HEK293 (cell line): ENCODE data around the gene MALRD1.

Experiments used
- CTCF ChIP-seq: fragments of 450-650 bp; formaldehyde crosslinking; IDR thresholded peaks from 2 replicates; pipeline ENCODE4 v1.5.1; 2016; ENCODE audit warnings: missing biosample characterization, missing genetic modification characterization
- KLF7 ChIP-seq: fragments of 450-650 bp; formaldehyde crosslinking; IDR thresholded peaks from 2 replicates; pipeline ENCODE4 v1.5.1; 2016; ENCODE audit warnings: missing biosample characterization, missing genetic modification characterization, borderline replicate concordance
- PATZ1 ChIP-seq: fragments of 450-650 bp; formaldehyde crosslinking; IDR thresholded peaks from 2 replicates; pipeline ENCODE4 v1.5.1; 2016; ENCODE audit warnings: missing biosample characterization, missing genetic modification characterization
- TCF7L2 ChIP-seq: IDR thresholded peaks from 2 replicates; pipeline ENCODE4 v1.6.1; 2011; ENCODE audit warnings: low read depth, mild to moderate bottlenecking, inconsistent platforms, low read length, moderate library complexity, borderline replicate concordance
- ZBTB44 ChIP-seq: fragments of 450-650 bp; IDR thresholded peaks from 2 replicates; pipeline ENCODE4 v1.5.1; 2018; ENCODE audit warnings: missing biosample characterization, mild to moderate bottlenecking, missing genetic modification characterization
- ZNF121 ChIP-seq: fragments of 450-650 bp; formaldehyde crosslinking; IDR thresholded peaks from 2 replicates; pipeline ENCODE4 v1.5.1; 2016; ENCODE audit warnings: missing biosample characterization, missing genetic modification characterization
- ZNF19 ChIP-seq: fragments of 450-650 bp; formaldehyde crosslinking; IDR thresholded peaks from 2 replicates; pipeline ENCODE4; 2016; ENCODE audit warnings: missing biosample characterization, missing genetic modification characterization, low read depth
- ZNF23 ChIP-seq: fragments of 450-650 bp; formaldehyde crosslinking; IDR thresholded peaks from 2 replicates; pipeline ENCODE4 v1.5.1; 2016; ENCODE audit warnings: missing biosample characterization, missing genetic modification characterization, borderline replicate concordance
- ZNF768 ChIP-seq: fragments of 450-650 bp; formaldehyde crosslinking; IDR thresholded peaks from 2 replicates; pipeline ENCODE4 v1.5.1; 2018; ENCODE audit warnings: missing biosample characterization, mild to moderate bottlenecking, missing genetic modification characterization
- TF ChIP-seq, protein P1 (sequence below): fragments of 450-650 bp; formaldehyde crosslinking; IDR thresholded peaks from 2 replicates; pipeline ENCODE4 v1.5.1; 2016; ENCODE audit warnings: missing biosample characterization, missing genetic modification characterization, low read depth
- TF ChIP-seq, protein P2 (sequence below): fragments of 450-650 bp; formaldehyde crosslinking; IDR thresholded peaks from 2 replicates; pipeline ENCODE4 v1.5.1; 2016; ENCODE audit warnings: missing biosample characterization, missing genetic modification characterization
- TF ChIP-seq, protein P3 (sequence below): fragments of 450-650 bp; formaldehyde crosslinking; IDR thresholded peaks from 2 replicates; pipeline ENCODE4 v1.5.1; 2016; ENCODE audit warnings: missing biosample characterization, missing genetic modification characterization

- no peak for TF ChIP-seq ZNF121 (tag by site-specific recombination)
- no peak for TF ChIP-seq CTCF (tag by site-specific recombination)
- TF ChIP-seq, protein P1, sequence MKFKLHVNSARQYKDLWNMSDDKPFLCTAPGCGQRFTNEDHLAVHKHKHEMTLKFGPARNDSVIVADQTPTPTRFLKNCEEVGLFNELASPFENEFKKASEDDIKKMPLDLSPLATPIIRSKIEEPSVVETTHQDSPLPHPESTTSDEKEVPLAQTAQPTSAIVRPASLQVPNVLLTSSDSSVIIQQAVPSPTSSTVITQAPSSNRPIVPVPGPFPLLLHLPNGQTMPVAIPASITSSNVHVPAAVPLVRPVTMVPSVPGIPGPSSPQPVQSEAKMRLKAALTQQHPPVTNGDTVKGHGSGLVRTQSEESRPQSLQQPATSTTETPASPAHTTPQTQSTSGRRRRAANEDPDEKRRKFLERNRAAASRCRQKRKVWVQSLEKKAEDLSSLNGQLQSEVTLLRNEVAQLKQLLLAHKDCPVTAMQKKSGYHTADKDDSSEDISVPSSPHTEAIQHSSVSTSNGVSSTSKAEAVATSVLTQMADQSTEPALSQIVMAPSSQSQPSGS (tag by site-specific recombination): no peak
- no peak for TF ChIP-seq ZBTB44 (tag by site-specific recombination)
- TF ChIP-seq KLF7: no peak
- TF ChIP-seq, protein P2, sequence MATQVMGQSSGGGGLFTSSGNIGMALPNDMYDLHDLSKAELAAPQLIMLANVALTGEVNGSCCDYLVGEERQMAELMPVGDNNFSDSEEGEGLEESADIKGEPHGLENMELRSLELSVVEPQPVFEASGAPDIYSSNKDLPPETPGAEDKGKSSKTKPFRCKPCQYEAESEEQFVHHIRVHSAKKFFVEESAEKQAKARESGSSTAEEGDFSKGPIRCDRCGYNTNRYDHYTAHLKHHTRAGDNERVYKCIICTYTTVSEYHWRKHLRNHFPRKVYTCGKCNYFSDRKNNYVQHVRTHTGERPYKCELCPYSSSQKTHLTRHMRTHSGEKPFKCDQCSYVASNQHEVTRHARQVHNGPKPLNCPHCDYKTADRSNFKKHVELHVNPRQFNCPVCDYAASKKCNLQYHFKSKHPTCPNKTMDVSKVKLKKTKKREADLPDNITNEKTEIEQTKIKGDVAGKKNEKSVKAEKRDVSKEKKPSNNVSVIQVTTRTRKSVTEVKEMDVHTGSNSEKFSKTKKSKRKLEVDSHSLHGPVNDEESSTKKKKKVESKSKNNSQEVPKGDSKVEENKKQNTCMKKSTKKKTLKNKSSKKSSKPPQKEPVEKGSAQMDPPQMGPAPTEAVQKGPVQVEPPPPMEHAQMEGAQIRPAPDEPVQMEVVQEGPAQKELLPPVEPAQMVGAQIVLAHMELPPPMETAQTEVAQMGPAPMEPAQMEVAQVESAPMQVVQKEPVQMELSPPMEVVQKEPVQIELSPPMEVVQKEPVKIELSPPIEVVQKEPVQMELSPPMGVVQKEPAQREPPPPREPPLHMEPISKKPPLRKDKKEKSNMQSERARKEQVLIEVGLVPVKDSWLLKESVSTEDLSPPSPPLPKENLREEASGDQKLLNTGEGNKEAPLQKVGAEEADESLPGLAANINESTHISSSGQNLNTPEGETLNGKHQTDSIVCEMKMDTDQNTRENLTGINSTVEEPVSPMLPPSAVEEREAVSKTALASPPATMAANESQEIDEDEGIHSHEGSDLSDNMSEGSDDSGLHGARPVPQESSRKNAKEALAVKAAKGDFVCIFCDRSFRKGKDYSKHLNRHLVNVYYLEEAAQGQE (tag by site-specific recombination): no peak
- TF ChIP-seq PATZ1 (tag by site-specific recombination): no peak
- TF ChIP-seq ZNF23 (tag by site-specific recombination): no peak
- TF ChIP-seq ZNF768 (tag by site-specific recombination): no peak
- no peak for TF ChIP-seq TCF7L2
- no peak for TF ChIP-seq ZNF19 (tag by site-specific recombination)
- TF ChIP-seq, protein P3, sequence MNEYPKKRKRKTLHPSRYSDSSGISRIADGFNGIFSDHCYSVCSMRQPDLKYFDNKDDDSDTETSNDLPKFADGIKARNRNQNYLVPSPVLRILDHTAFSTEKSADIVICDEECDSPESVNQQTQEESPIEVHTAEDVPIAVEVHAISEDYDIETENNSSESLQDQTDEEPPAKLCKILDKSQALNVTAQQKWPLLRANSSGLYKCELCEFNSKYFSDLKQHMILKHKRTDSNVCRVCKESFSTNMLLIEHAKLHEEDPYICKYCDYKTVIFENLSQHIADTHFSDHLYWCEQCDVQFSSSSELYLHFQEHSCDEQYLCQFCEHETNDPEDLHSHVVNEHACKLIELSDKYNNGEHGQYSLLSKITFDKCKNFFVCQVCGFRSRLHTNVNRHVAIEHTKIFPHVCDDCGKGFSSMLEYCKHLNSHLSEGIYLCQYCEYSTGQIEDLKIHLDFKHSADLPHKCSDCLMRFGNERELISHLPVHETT: no peak
Measured at GRCh38 chr10:19169041-19169440, 120.4 kb downstream of the MALRD1 start.
